ENCODE data around the gene APPL2. TPM values are rescaled to one million over a fixed set of nuclear protein-coding genes. Genes with fewer than 3 reads are reported as not detected.

The APPL2 gene
- total RNA-seq, 3 donors from 2014 or later, result 110 to 226 (median 138) TPM

DNA sequence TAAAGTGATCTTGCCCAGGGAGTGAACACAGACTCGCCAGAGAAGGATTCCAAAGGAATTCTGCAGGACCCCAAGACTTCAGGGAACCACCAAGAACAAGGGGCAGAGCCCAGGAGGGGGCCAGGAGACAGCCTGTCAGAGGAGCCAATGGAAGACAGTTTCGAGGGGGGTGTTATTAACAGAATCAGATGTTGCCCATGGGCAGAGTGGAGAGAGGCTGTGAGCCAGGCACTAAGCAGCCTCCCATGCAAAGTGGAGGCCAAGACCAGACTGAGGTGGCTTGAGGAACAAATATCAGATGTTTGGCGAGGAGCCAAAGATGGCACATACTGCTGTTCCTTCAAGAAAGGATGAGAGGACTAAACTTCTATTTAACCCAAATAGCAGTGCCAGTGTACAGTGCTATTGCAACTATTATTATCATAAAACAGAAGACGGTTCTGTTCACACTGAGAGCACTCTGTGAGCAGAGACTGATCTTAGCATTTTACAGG lies 12.6 kb downstream of the APPL2 start:
- ATAC-seq (no peak), DNase-seq (no peak)
- intact Hi-C loops (cut with DNase I, micrococcal nuclease), result no loop called here
- TF ChIP-seq, protein P1, sequence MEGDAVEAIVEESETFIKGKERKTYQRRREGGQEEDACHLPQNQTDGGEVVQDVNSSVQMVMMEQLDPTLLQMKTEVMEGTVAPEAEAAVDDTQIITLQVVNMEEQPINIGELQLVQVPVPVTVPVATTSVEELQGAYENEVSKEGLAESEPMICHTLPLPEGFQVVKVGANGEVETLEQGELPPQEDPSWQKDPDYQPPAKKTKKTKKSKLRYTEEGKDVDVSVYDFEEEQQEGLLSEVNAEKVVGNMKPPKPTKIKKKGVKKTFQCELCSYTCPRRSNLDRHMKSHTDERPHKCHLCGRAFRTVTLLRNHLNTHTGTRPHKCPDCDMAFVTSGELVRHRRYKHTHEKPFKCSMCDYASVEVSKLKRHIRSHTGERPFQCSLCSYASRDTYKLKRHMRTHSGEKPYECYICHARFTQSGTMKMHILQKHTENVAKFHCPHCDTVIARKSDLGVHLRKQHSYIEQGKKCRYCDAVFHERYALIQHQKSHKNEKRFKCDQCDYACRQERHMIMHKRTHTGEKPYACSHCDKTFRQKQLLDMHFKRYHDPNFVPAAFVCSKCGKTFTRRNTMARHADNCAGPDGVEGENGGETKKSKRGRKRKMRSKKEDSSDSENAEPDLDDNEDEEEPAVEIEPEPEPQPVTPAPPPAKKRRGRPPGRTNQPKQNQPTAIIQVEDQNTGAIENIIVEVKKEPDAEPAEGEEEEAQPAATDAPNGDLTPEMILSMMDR (IDR thresholded peaks at IDR 0.05), result no peak
- Histone ChIP-seq H3K9me3 (no peaks in the 10 kb centered on the region), H3K4me3 (no peak overlapping the region), H3K4me1 (ENCODE audit: low read depth) (peaks cover 38% of the 10 kb centered on the region), H3K36me3 (ENCODE audit: low read depth) (peaks cover 3% of the 10 kb centered on the region)

DNA sequence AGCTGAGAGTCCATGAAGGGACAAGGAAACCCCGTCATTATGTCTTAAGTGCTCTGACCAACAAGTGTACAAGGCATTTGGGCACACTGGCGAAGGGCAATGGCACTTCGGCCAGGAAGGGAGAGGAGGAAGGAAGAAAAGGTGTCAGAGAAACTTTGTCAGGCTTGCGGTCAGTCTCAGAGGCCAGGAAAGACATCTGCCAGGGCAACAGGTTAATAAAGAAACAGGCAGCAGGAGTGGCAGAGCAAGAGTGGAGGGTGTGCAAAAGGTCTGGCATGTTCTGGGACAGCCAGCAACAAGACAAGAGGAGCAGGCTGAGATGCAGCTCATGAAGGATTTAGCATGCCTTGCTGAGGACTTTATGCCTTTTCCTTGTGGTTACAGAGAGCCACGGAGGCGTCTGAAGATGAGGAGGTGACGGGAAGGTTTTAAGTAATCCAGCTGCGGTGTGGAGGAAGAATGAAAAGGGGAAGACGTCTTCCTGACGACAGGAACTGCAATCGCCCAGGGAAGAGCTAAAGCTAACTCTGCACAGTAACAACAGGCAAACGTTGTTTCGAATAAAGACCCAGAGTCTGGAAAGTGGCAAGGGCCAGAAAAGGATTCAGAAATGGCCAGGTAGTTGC lies 13.1 kb downstream of the APPL2 start:
- Histone ChIP-seq H3K9me3 (no peaks in the 10 kb centered on the region), H3K4me1 (ENCODE audit: low read depth) (peaks cover 38% of the 10 kb centered on the region), H3K36me3 (ENCODE audit: low read depth) (no peaks in the 10 kb centered on the region), H3K4me3 (no peak overlapping the region)
- DNase-seq, result no peak
- TF ChIP-seq, protein P1 (IDR thresholded peaks at IDR 0.05), result no peak
- intact Hi-C loops (cut with DNase I, micrococcal nuclease), result no loop called here
- no peak for ATAC-seq

DNA sequence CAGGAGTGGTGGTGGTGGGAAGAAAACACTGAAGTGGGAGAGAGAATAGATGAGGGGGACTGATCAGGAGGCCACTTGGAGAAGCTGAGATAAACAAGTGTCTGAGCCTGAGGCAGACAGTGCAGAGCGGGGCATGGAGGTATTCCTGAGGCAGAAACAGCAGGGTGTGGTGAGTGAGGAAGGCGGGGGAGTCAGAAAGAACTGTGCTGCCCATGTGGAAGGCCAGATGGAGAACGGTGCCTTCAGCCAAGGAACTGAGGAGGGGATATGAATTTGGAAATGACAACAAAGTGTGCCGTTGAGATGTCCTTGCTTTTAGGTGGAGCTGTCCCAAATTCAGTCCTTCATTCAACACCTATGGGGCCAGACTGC lies 13.7 kb downstream of the APPL2 start:
- TF ChIP-seq, protein P1 (IDR thresholded peaks at IDR 0.05), result no peak
- peaks cover 38% of the 10 kb centered on the region for H3K4me1 ChIP-seq (ENCODE audit: low read depth)
- ATAC-seq (no peak), DNase-seq (no peak)
- intact Hi-C loops (cut with DNase I, micrococcal nuclease), result no loop called here
- H3K9me3 ChIP-seq, result no peaks in the 10 kb centered on the region
- no peak overlapping the region for H3K4me3 ChIP-seq
- no peaks in the 10 kb centered on the region for H3K36me3 ChIP-seq (ENCODE audit: low read depth)

DNA sequence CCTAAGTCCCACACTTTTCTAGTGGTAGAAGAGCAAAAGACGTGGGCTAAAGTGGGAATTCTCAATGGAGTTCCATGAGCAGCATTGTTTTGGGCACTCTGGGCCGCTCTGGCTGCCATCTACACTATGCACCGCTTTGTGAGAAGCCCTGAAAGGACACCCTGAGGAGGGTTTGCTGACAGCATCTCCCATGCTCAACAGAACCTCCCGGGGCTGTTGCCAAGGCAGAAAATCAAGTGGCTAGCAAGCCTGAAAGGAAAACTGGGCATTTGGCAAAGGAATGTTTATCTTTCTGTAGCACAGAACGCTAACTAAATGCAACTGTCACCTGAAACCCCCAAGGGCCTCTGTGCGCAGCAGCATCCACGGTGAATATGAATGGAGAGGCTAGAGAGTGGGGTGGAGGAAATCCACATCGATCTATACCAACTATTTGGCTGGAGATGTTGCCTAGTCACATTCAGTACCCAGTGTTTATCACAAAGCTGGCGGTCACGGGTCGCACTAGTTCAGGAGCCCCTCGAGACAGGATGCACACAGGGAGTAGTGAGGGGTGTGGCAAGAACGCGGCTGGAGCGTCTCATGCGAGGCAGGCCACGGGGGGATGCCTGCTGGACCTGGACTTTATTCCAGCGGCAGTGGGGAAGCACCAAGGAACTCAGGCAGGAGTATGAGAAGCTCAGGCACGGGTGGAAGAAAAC lies 14.2 kb downstream of the APPL2 start:
- TF ChIP-seq, protein P1 (IDR thresholded peaks at IDR 0.05), result no peak
- Histone ChIP-seq H3K36me3 (ENCODE audit: low read depth) (no peaks in the 10 kb centered on the region), H3K4me1 (ENCODE audit: low read depth) (peaks cover 38% of the 10 kb centered on the region), H3K4me3 (no peak overlapping the region), H3K9me3 (no peaks in the 10 kb centered on the region)
- intact Hi-C loops (cut with DNase I, micrococcal nuclease), result no loop called here
- no peak for DNase-seq
- no peak for ATAC-seq

DNA sequence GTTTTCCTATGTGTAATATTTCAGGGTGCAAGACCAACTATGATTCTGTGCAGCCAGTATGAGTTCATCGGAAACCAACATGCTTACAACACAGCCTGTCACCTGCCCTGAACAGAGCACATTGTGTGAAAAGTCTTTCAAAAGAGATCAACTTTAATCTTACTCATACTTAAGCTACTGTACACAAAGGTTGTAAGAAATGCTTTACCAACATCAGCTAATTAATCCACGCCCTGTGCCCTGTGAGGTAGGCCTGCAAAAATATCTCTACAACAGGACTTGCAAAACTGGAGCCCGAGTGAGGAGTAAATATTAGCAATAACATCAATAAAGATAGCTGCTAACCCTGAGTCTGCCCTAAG lies 15.1 kb downstream of the APPL2 start:
- TF ChIP-seq, protein P1 (IDR thresholded peaks at IDR 0.05), result no peak
- no peak for DNase-seq
- peak; percentile 55 for ATAC-seq
- H3K36me3 ChIP-seq (ENCODE audit: low read depth), result no peaks in the 10 kb centered on the region
- no peaks in the 10 kb centered on the region for H3K9me3 ChIP-seq
- H3K4me1 ChIP-seq (ENCODE audit: low read depth), result peaks cover 32% of the 10 kb centered on the region
- intact Hi-C loops (cut with DNase I, micrococcal nuclease), result no loop called here
- H3K4me3 ChIP-seq, result no peak overlapping the region

All from mucosa of descending colon (tissue), 3 donors.